HCT116 (cell line): ENCODE data around the gene RNF41.

Source experiments
- CTCF ChIP-seq, 3 experiments: fragments of 200-600 bp in 1 of 3; sonication (generic) in 1 of 3; IDR thresholded peaks in 2 of 3; conservative IDR thresholded peaks in 1 of 3; 2 replicates each; pipeline ENCODE4 v1.5.1; 2012 to 2017; ENCODE audit warnings: low read depth in 2 of 3, low read length in 2 of 3, antibody characterized with exemption in 1 of 3, borderline replicate concordance in 1 of 3, control low read depth in 1 of 3, mild to moderate bottlenecking in 1 of 3, mixed read lengths in 1 of 3, mixed run types in 1 of 3, moderate library complexity in 1 of 3; ENCODE audit not compliant: insufficient read depth in 1 of 3
- JUND ChIP-seq: IDR thresholded peaks from 2 replicates; pipeline ENCODE4 v1.6.1; 2012
- POLR2A ChIP-seq: IDR thresholded peaks from 2 replicates; pipeline ENCODE4 v1.7.0; 2011; ENCODE audit warnings: borderline replicate concordance; ENCODE audit not compliant: insufficient read depth, insufficient read length; ENCODE audit errors: extremely low read depth
- POLR2AphosphoS5 ChIP-seq: IDR thresholded peaks from 2 replicates; pipeline ENCODE4 v1.6.1; 2011; ENCODE audit warnings: mild to moderate bottlenecking, low read depth, low read length, moderate library complexity
- RAD21 ChIP-seq: IDR thresholded peaks from 2 replicates; pipeline ENCODE4 v1.6.1; 2012; ENCODE audit warnings: low read depth, mild to moderate bottlenecking
- REST ChIP-seq: IDR thresholded peaks from 2 replicates; pipeline ENCODE4 v1.6.1; 2012; ENCODE audit warnings: low read depth
- SRF ChIP-seq: IDR thresholded peaks from 2 replicates; pipeline ENCODE4 v1.6.1; 2012; ENCODE audit warnings: low read depth

DNA sequence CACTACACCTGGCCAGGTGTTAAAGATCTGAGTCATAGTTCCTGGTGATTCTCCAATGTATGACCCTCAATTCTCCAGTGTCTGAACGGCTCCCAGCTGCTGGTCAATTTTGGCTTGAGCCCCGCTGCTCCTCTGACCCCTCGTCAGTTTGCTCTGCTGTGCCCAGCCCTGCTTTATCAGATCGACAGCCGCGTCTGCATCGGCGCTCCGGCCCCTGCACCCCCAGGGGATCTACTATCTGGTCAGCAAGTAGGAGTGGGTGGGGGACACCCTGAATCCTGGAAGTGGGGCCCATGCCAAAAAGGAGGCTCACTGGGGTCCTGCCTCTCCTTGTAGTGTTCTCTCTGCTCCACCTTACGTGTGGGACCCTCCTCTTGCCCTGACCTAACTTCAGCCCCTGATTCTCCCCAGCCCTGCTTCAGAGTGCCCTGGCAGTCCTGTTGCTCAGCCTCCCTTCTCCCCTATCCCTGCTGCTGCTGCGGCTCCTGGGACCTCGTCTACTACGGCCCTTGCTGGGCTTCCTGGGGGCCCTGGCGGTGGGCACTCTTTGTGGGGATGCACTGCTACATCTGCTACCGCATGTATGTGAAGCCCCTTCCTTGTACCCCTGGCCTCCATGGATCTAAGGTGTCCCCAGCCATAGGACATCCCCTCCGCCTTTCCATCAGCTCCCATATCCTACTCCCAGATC lies 13.2 kb upstream of the RNF41 start:
- TF ChIP-seq REST (no peak), POLR2AphosphoS5 (no peak), RAD21 (no peak), SRF (no peak), POLR2A (no peak), JUND (no peak), CTCF (IDR thresholded peaks at IDR 0.05 in 2 of 3, conservative IDR thresholded peaks at IDR 0.05 in 1 of 3; ENCODE audit: borderline replicate concordance in 1 of 3, insufficient read depth in 1 of 3, low read depth in 2 of 3, low read length in 2 of 3) (no peak)
